Measurements from ENCODE around the gene ADARB2. TPM values are rescaled to one million over a fixed set of nuclear protein-coding genes. Genes with fewer than 3 reads are reported as not detected.

ADARB2 gene
- total and polyA plus RNA-seq, 3 experiments from 2014 or later = not detected

- H3K4me1 Mint-ChIP-seq = peaks cover 0 to 15% (median 0%) of the 10 kb centered on the region in 3 donors
- Histone ChIP-seq H3K9me3 (ENCODE audit: low read length) (no peaks in the 10 kb centered on the region), H3K27ac (ENCODE audit: low read depth, low read length) (no peak overlapping the region), H3K4me3 (ENCODE audit: low read length) (no peak overlapping the region), H3K27me3 (ENCODE audit: insufficient read depth, low read length, poor library complexity, severe bottlenecking) (no peaks in the 10 kb centered on the region), H3K36me3 (ENCODE audit: insufficient read depth, low read length) (no peaks in the 10 kb centered on the region), H3K4me1 (ENCODE audit: insufficient read depth, low read length) (no peaks in the 10 kb centered on the region)
- H3K4me3 Mint-ChIP-seq = peak overlapping the region in 6 of 7 donors; percentile 42 to 88 (median 59)
- ChIA-PET POLR2A (no interaction called here), CTCF (no interaction called here)
- peak in 2 of 5 donors; percentile 28 to 41 for DNase-seq
- peaks cover 0 to 2% of the 10 kb centered on the region in 2 donors for H3K27me3 Mint-ChIP-seq
- H3K36me3 Mint-ChIP-seq = no peaks in the 10 kb centered on the region
- H3K9me3 Mint-ChIP-seq = peaks cover 0 to 2% (median 0%) of the 10 kb centered on the region in 5 donors
- H3K27ac Mint-ChIP-seq = peak overlapping the region in 7 of 8 donors; percentile 75 to 98 (median 87)
Measured at GRCh38 chr10:1679821-1680650, 57.3 kb downstream of the ADARB2 start.

GRCh38 chr10:1678084-1678483 lies 59.2 kb downstream of the ADARB2 start:
- CTCF ChIA-PET = no interaction called here

GRCh38 chr10:1677307-1677939 lies 59.9 kb downstream of the ADARB2 start:
- POLR2A ChIA-PET = no interaction called here
- H3K36me3 ChIP-seq (ENCODE audit: insufficient read depth, low read length) = no peaks in the 10 kb centered on the region
- no peaks in the 10 kb centered on the region for H3K9me3 ChIP-seq (ENCODE audit: low read length)
- Mint-ChIP-seq H3K36me3 (no peaks in the 10 kb centered on the region), H3K9me3 (no peaks in the 10 kb centered on the region), H3K27ac (peak overlapping the region in 2 of 8 donors; percentile 26 to 32), H3K4me3 (no peak overlapping the region), H3K4me1 (peaks cover 0 to 17% (median 0%) of the 10 kb centered on the region in 3 donors), H3K27me3 (peaks cover 0 to 2% of the 10 kb centered on the region in 2 donors)
- CTCF ChIA-PET = no interaction called here
- H3K27ac ChIP-seq (ENCODE audit: low read depth, low read length) = no peak overlapping the region
- no peak overlapping the region for H3K4me3 ChIP-seq (ENCODE audit: low read length)
- no peaks in the 10 kb centered on the region for H3K27me3 ChIP-seq (ENCODE audit: insufficient read depth, low read length, poor library complexity, severe bottlenecking)
- no peaks in the 10 kb centered on the region for H3K4me1 ChIP-seq (ENCODE audit: insufficient read depth, low read length)
- DNase-seq = no peak

More at GRCh38 chr10:1678084-1678483, 59.2 kb downstream of the ADARB2 start:
- Mint-ChIP-seq H3K27me3 (peaks cover 0 to 2% of the 10 kb centered on the region in 2 donors), H3K27ac (peak overlapping the region in 1 of 8 donors; percentile 26), H3K36me3 (no peaks in the 10 kb centered on the region), H3K4me3 (no peak overlapping the region), H3K4me1 (peaks cover 0 to 17% (median 0%) of the 10 kb centered on the region in 3 donors), H3K9me3 (no peaks in the 10 kb centered on the region)
- Histone ChIP-seq H3K4me3 (ENCODE audit: low read length) (no peak overlapping the region), H3K27me3 (ENCODE audit: insufficient read depth, low read length, poor library complexity, severe bottlenecking) (no peaks in the 10 kb centered on the region), H3K9me3 (ENCODE audit: low read length) (no peaks in the 10 kb centered on the region), H3K4me1 (ENCODE audit: insufficient read depth, low read length) (no peaks in the 10 kb centered on the region), H3K36me3 (ENCODE audit: insufficient read depth, low read length) (no peaks in the 10 kb centered on the region), H3K27ac (ENCODE audit: low read depth, low read length) (no peak overlapping the region)
- DNase-seq = no peak
- POLR2A ChIA-PET = no interaction called here

GRCh38 chr10:1674501-1674900 lies 62.8 kb downstream of the ADARB2 start:
- no peak for DNase-seq
- Mint-ChIP-seq H3K27me3 (no peaks in the 10 kb centered on the region), H3K4me1 (peaks cover 0 to 2% (median 0%) of the 10 kb centered on the region in 3 donors), H3K9me3 (no peaks in the 10 kb centered on the region), H3K27ac (peak overlapping the region in 1 of 8 donors; percentile 60), H3K36me3 (no peaks in the 10 kb centered on the region), H3K4me3 (peak overlapping the region in 1 of 7 donors; percentile 35)
- no peaks in the 10 kb centered on the region for H3K36me3 ChIP-seq (ENCODE audit: insufficient read depth, low read length)
- no peaks in the 10 kb centered on the region for H3K9me3 ChIP-seq (ENCODE audit: low read length)
- H3K4me1 ChIP-seq (ENCODE audit: insufficient read depth, low read length) = no peaks in the 10 kb centered on the region
- no peaks in the 10 kb centered on the region for H3K27me3 ChIP-seq (ENCODE audit: insufficient read depth, low read length, poor library complexity, severe bottlenecking)
- H3K27ac ChIP-seq (ENCODE audit: low read depth, low read length) = no peak overlapping the region
- ChIA-PET CTCF (no interaction called here), POLR2A (no interaction called here)
- H3K4me3 ChIP-seq (ENCODE audit: low read length) = no peak overlapping the region

- CTCF ChIA-PET = no interaction called here
- POLR2A ChIA-PET = no interaction called here
Measured at GRCh38 chr10:1673568-1674345, 63.6 kb downstream of the ADARB2 start.

GRCh38 chr10:1672001-1672781 lies 65.1 kb downstream of the ADARB2 start:
- Mint-ChIP-seq H3K4me1 (peaks cover 0 to 2% (median 0%) of the 10 kb centered on the region in 3 donors), H3K36me3 (no peaks in the 10 kb centered on the region), H3K9me3 (no peaks in the 10 kb centered on the region), H3K27me3 (no peaks in the 10 kb centered on the region), H3K4me3 (peak overlapping the region in 1 of 7 donors; percentile 68), H3K27ac (no peak overlapping the region)
- DNase-seq = no peak
- CTCF ChIA-PET = no interaction called here
- Histone ChIP-seq H3K9me3 (ENCODE audit: low read length) (no peaks in the 10 kb centered on the region), H3K4me3 (ENCODE audit: low read length) (no peak overlapping the region), H3K36me3 (ENCODE audit: insufficient read depth, low read length) (no peaks in the 10 kb centered on the region), H3K27ac (ENCODE audit: low read depth, low read length) (no peak overlapping the region), H3K27me3 (ENCODE audit: insufficient read depth, low read length, poor library complexity, severe bottlenecking) (no peaks in the 10 kb centered on the region), H3K4me1 (ENCODE audit: insufficient read depth, low read length) (no peaks in the 10 kb centered on the region)
- POLR2A ChIA-PET = no interaction called here

More at GRCh38 chr10:1673568-1674345, 63.6 kb downstream of the ADARB2 start:
- no peak for DNase-seq
- H3K27ac Mint-ChIP-seq = no peak overlapping the region
- no peaks in the 10 kb centered on the region for H3K9me3 Mint-ChIP-seq
- H3K36me3 Mint-ChIP-seq = no peaks in the 10 kb centered on the region
- H3K4me1 Mint-ChIP-seq = peaks cover 0 to 2% (median 0%) of the 10 kb centered on the region in 3 donors
- H3K27me3 Mint-ChIP-seq = no peaks in the 10 kb centered on the region
- Histone ChIP-seq H3K4me1 (ENCODE audit: insufficient read depth, low read length) (no peaks in the 10 kb centered on the region), H3K27ac (ENCODE audit: low read depth, low read length) (no peak overlapping the region), H3K27me3 (ENCODE audit: insufficient read depth, low read length, poor library complexity, severe bottlenecking) (no peaks in the 10 kb centered on the region), H3K4me3 (ENCODE audit: low read length) (no peak overlapping the region), H3K9me3 (ENCODE audit: low read length) (no peaks in the 10 kb centered on the region), H3K36me3 (ENCODE audit: insufficient read depth, low read length) (no peaks in the 10 kb centered on the region)
- H3K4me3 Mint-ChIP-seq = no peak overlapping the region

- Mint-ChIP-seq H3K4me3 (no peak overlapping the region), H3K9me3 (peaks cover 0 to under 1% (median 0%) of the 10 kb centered on the region in 5 donors), H3K4me1 (peaks cover 0 to 2% (median 0%) of the 10 kb centered on the region in 3 donors), H3K36me3 (no peaks in the 10 kb centered on the region), H3K27ac (peak overlapping the region in 2 of 8 donors; percentile 43 to 72), H3K27me3 (no peaks in the 10 kb centered on the region)
- Histone ChIP-seq H3K36me3 (ENCODE audit: insufficient read depth, low read length) (no peaks in the 10 kb centered on the region), H3K4me1 (ENCODE audit: insufficient read depth, low read length) (no peaks in the 10 kb centered on the region), H3K9me3 (ENCODE audit: low read length) (no peaks in the 10 kb centered on the region), H3K27me3 (ENCODE audit: insufficient read depth, low read length, poor library complexity, severe bottlenecking) (no peaks in the 10 kb centered on the region), H3K27ac (ENCODE audit: low read depth, low read length) (no peak overlapping the region), H3K4me3 (ENCODE audit: low read length) (no peak overlapping the region)
- ChIA-PET CTCF (no interaction called here), POLR2A (no interaction called here)
- DNase-seq = no peak
Measured at GRCh38 chr10:1671366-1672000, 65.8 kb downstream of the ADARB2 start.
